ENCODE measurements around the gene PPP1R3G.

Gene PPP1R3G

GRCh38 chr6:5091210-5092069, 6.3 kb downstream of the PPP1R3G start:
- POLR2A ChIA-PET, result no interaction called here
- DNase-seq (ENCODE audit: low read depth, low spot score), result no peak
- TF ChIP-seq CTCF (IDR thresholded peaks at IDR 0.05; ENCODE audit: insufficient read depth, low read length, missing control alignments), result no peak
- CTCF ChIA-PET, result interaction anchor here (0.8 kb wide), 2 partner anchors 10 to 52 kb away, joined by 3 read pairs; no protein-coding TSS in a partner anchor
- no peak overlapping the region for H3K4me3 ChIP-seq (ENCODE audit: low read depth, low read length)

GRCh38 chr6:5093231-5094015, 8.3 kb downstream of the PPP1R3G start:
- no peak for DNase-seq (ENCODE audit: low read depth, low spot score)
- POLR2A ChIA-PET, result no interaction called here

GRCh38 chr6:5094327-5094726, 9.2 kb downstream of the PPP1R3G start:
- peak; percentile 91 for DNase-seq (ENCODE audit: low read depth, low spot score)
- ChIA-PET CTCF (no interaction called here), POLR2A (no interaction called here)
- TF ChIP-seq CTCF (IDR thresholded peaks at IDR 0.05; ENCODE audit: insufficient read depth, low read length, missing control alignments), result no peak
- no peak overlapping the region for H3K4me3 ChIP-seq (ENCODE audit: low read depth, low read length)

More at GRCh38 chr6:5093231-5094015, 8.3 kb downstream of the PPP1R3G start:
- CTCF ChIA-PET, result no interaction called here
- no peak for TF ChIP-seq CTCF (IDR thresholded peaks at IDR 0.05; ENCODE audit: insufficient read depth, low read length, missing control alignments)
- no peak overlapping the region for H3K4me3 ChIP-seq (ENCODE audit: low read depth, low read length)

GRCh38 chr6:5095236-5095635, 10.1 kb downstream of the PPP1R3G start:
- no peak overlapping the region for H3K4me3 ChIP-seq (ENCODE audit: low read depth, low read length)
- CTCF ChIA-PET, result interaction anchor here (1.0 to 1.3 kb wide), 2 partner anchors 9 to 41 kb away, joined by 3 read pairs; no protein-coding TSS in a partner anchor
- POLR2A ChIA-PET, result no interaction called here
- no peak for DNase-seq (ENCODE audit: low read depth, low spot score)
- no peak for TF ChIP-seq CTCF (IDR thresholded peaks at IDR 0.05; ENCODE audit: insufficient read depth, low read length, missing control alignments)

- ChIA-PET CTCF (interaction anchor here (1.2 kb wide), 1 partner anchor 10 kb away, joined by 3 read pairs; no protein-coding TSS in a partner anchor), POLR2A (no interaction called here)
- no peak overlapping the region for H3K4me3 ChIP-seq (ENCODE audit: low read depth, low read length)
- DNase-seq (ENCODE audit: low read depth, low spot score), result no peak
- TF ChIP-seq CTCF (IDR thresholded peaks at IDR 0.05; ENCODE audit: insufficient read depth, low read length, missing control alignments), result no peak
These were observed 11.3 kb downstream of the PPP1R3G start for GRCh38 chr6:5096482-5096881.
